HepG2 (cell line): Measurements from ENCODE around the gene EFS. TPM values are rescaled to one million over a fixed set of nuclear protein-coding genes. Genes with fewer than 3 reads are reported as not detected.

Source experiments
- ATAC-seq: fragments of 200-7000 bp; cut with Tn5 transposase; 3 replicates; pipeline ENCODE4 v1.9.1; 2020; ENCODE audit warnings: mild to moderate bottlenecking, moderate library complexity
- BruUV-seq: library from RNA; stranded (reverse); fragments of 400-500 nt; replicated peaks from 2 replicates; lab custom pipeline; 2021; lab: Mats Ljungman, UMichigan
- CTCF ChIA-PET: fragments of 300-600 bp; formaldehyde crosslinking; extraction: SDS; loops from one replicate; lab custom pipeline; 2021; ENCODE audit warnings: low total read pairs, inconsistent platforms, low intra/inter-chr PET ratio; lab: Yijun Ruan, JAX
- POLR2A ChIA-PET: fragments of 350-600 bp; sonication (Branson Sonifier 250); formaldehyde crosslinking; loops from one replicate; lab custom pipeline; 2020; ENCODE audit warnings: antibody characterized with exemption, inconsistent platforms; lab: Yijun Ruan, JAX
- DNase-seq: peaks from one replicate; pipeline ENCODE4 v3.0.0-alpha.2; 2015; ENCODE audit warnings: low spot score
- FAIRE-seq: peaks from 3 replicates; lab custom pipeline; 2011; peaks lifted over from hg19 to GRCh38; lab: Jason Lieb, UNC
- H2AFZ ChIP-seq: one replicate; pipeline ENCODE4 v1.6.1; 2011; ENCODE audit warnings: low read length, inconsistent platforms
- H3K27ac ChIP-seq: fragments of 300-600 bp; 3 replicates; pipeline ENCODE4 v1.8.0; 2011; ENCODE audit warnings: mixed run types, mild to moderate bottlenecking, mixed read lengths, low read length, inconsistent platforms; ENCODE audit not compliant: insufficient read depth; ENCODE audit errors: extremely low read length
- H3K27me3 ChIP-seq, 2 experiments: fragments of 200-600 bp in 1 of 2; 2 replicates in 1 of 2; 3 replicates in 1 of 2; pipeline versions ENCODE4 v1.6.0 to v1.8.0; 2011; ENCODE audit warnings: low read length in 2 of 2, mild to moderate bottlenecking in 2 of 2, moderate library complexity in 2 of 2, inconsistent platforms in 1 of 2; ENCODE audit not compliant: insufficient read depth in 2 of 2, control insufficient read depth in 1 of 2
- H3K36me3 ChIP-seq, 2 experiments: fragments of 200-600 bp in 1 of 2; replicated peaks in 1 of 2; 2 replicates in 1 of 2; 3 replicates in 1 of 2; pipeline versions ENCODE4 v1.5.1 to v1.8.0; 2011; ENCODE audit warnings: low read length in 2 of 2, inconsistent platforms in 1 of 2; ENCODE audit not compliant: insufficient read depth in 2 of 2, control insufficient read depth in 1 of 2
- H3K4me1 ChIP-seq: 2 replicates; pipeline ENCODE4 v1.5.1; 2012; ENCODE audit warnings: low read length, inconsistent platforms; ENCODE audit not compliant: insufficient read depth
- H3K4me2 ChIP-seq: 2 replicates; pipeline ENCODE4 v1.6.0; 2011; ENCODE audit warnings: low read depth, low read length, inconsistent platforms
- H3K4me3 ChIP-seq, 3 experiments: fragments of 200-600 bp in 1 of 3; sonication (generic), shearing (Covaris generic) in 1 of 3; replicated peaks in 1 of 3; 2 replicates each; pipeline ENCODE4 v1.5.1; 2011 to 2016; ENCODE audit warnings: low read length in 3 of 3, inconsistent platforms in 2 of 3, low read depth in 2 of 3, mild to moderate bottlenecking in 2 of 3, control low read depth in 1 of 3, mixed read lengths in 1 of 3; ENCODE audit not compliant: insufficient read depth in 1 of 3
- H3K79me2 ChIP-seq: one replicate; pipeline ENCODE4 v1.6.1; 2011; ENCODE audit warnings: low read length, inconsistent platforms; ENCODE audit not compliant: insufficient read depth
- H3K9ac ChIP-seq: 2 replicates; pipeline ENCODE4 v1.6.0; 2011; ENCODE audit warnings: mild to moderate bottlenecking, low read depth, low read length, inconsistent platforms; ENCODE audit not compliant: insufficient read depth
- H3K9me3 ChIP-seq: 2 replicates; pipeline ENCODE4 v1.5.1; 2012; ENCODE audit warnings: mild to moderate bottlenecking, low read length
- H4K20me1 ChIP-seq: 2 replicates; pipeline ENCODE4 v1.6.0; 2011; ENCODE audit warnings: inconsistent platforms, mild to moderate bottlenecking, low read length, moderate library complexity; ENCODE audit not compliant: insufficient read depth
- HMG20B ChIP-seq: conservative IDR thresholded peaks from 2 replicates; pipeline ENCODE4 v1.6.1; 2016; ENCODE audit warnings: missing genetic modification reagents, missing compliant biosample characterization
- HNF4A ChIP-seq: sonication (generic); formaldehyde crosslinking; IDR thresholded peaks from 2 replicates; pipeline ENCODE4 v1.4.0; 2020; ENCODE audit warnings: missing genetic modification reagents
- NFE2L2 ChIP-seq: fragments of 150-350 bp; IDR thresholded peaks from 2 replicates; pipeline ENCODE4 v1.6.1; 2014; ENCODE audit warnings: low read length
- PAWR ChIP-seq: sonication (generic); formaldehyde crosslinking; IDR thresholded peaks from 2 replicates; pipeline ENCODE4 v1.4.0; 2020; ENCODE audit warnings: missing genetic modification reagents, mild to moderate bottlenecking, borderline replicate concordance
- THAP11 ChIP-seq: IDR thresholded peaks from 2 replicates; pipeline ENCODE4 v1.6.1; 2016; ENCODE audit warnings: missing biosample characterization, missing genetic modification reagents
- ZNF101 ChIP-seq: sonication (generic); formaldehyde crosslinking; IDR thresholded peaks from 2 replicates; pipeline ENCODE4 v1.4.0; 2020; ENCODE audit warnings: mild to moderate bottlenecking, low read depth, missing genetic modification reagents, borderline replicate concordance
- ZNF24 ChIP-seq: fragments of 450-650 bp; IDR thresholded peaks from 2 replicates; pipeline ENCODE4 v1.6.1; 2017; ENCODE audit warnings: antibody characterized with exemption, mild to moderate bottlenecking
- ZNF263 ChIP-seq: sonication (generic); formaldehyde crosslinking; IDR thresholded peaks from 2 replicates; pipeline ENCODE4 v1.4.0; 2020; ENCODE audit warnings: missing genetic modification reagents
- ZZZ3 ChIP-seq: sonication (generic); formaldehyde crosslinking; IDR thresholded peaks from 2 replicates; pipeline ENCODE4 v1.4.0; 2020; ENCODE audit warnings: missing genetic modification reagents, mild to moderate bottlenecking, borderline replicate concordance
- WGBS: methylation state at CpG from one replicate; pipeline ENCODE4 v1.1.6; 2017; ENCODE audit warnings: low lambda C conversion rate; 5-methylcytosine and 5-hydroxymethylcytosine counted together
- in situ Hi-C: cut with HindIII; loops from 2 replicates; pipeline ENCODE4 v1.10.0; 2017; ENCODE audit warnings: low pct_unique_long_range_greater_than_20kb; ENCODE audit not compliant: extremely low pct_ligation_motif_present
- intact Hi-C: fragments of 100-400 bp; cut with micrococcal nuclease; formaldehyde crosslinking; loops from one replicate; pipeline ENCODE4 v1.10.0; 2022; ENCODE audit not compliant: unreplicated experiment
- polyA plus RNA-seq, 8 experiments: library from polyadenylated mRNA; depleted of rRNA in 3 of 8; stranded (reverse) in 7 of 8; unstranded in 1 of 8; fragments of >200 nt; fragmentation: Illumina TruSeq in 4 of 8; extraction: Trizol in 4 of 8; gene quantifications; 2 replicates each; pipeline versions ENCODE4 v1.2.1 to v1.2.3, GENCODE V29; 2011 to 2016; ENCODE audit warnings: low read depth in 4 of 8, missing spikeins in 1 of 8, mixed read lengths in 1 of 8; ENCODE audit not compliant: insufficient read depth in 1 of 8
- total RNA-seq, 5 experiments: library from RNA; depleted of rRNA; stranded (reverse); fragments of >200 nt; fragmentation: Illumina TruSeq; extraction: Trizol; gene quantifications; 2 replicates each; pipeline ENCODE4 v1.2.3, GENCODE V29; 2016; ENCODE audit warnings: low read depth in 1 of 5
- TF ChIP-seq, protein P1 (sequence below): sonication (generic); formaldehyde crosslinking; IDR thresholded peaks from 2 replicates; pipeline ENCODE4 v1.4.0; 2020; ENCODE audit warnings: missing genetic modification reagents
- TF ChIP-seq, protein P2 (sequence below): sonication (generic); formaldehyde crosslinking; IDR thresholded peaks from 2 replicates; pipeline ENCODE4 v1.4.0; 2020; ENCODE audit warnings: missing genetic modification reagents
- TF ChIP-seq, protein P3 (sequence below): sonication (generic); formaldehyde crosslinking; IDR thresholded peaks from 2 replicates; pipeline ENCODE4 v1.8.1; 2023; ENCODE audit warnings: missing genetic modification reagents, mild to moderate bottlenecking, borderline replicate concordance

EFS gene
- total and polyA plus RNA-seq, 2 of the 13 experiments (the other 11 are each of a cell fraction or from before 2014, with no cell fraction given): not detected

DNA sequence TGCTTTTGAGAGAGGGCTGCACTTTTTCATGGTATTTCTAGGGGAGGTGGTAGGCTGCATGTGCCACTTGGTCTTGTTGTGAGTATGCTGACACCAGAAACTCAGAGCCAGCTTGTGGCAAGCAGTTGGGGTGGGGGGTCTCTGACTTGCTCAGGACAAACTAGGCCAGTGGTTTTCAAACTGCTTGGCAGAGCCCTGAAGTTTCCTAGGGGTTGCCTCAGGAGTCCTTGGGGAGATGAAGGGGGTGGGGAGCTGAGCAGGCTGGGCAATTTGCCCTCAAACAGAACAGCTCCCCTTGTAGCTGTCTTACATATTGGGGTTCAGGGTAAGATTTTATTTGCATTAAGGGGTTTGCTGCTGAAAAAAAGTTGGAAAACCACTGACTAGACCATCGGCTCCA lies 54.4 kb downstream of the EFS start:
- in situ Hi-C loops: loop anchor here (25.0 kb wide), 1 partner anchor 827 kb away; the partner anchor contains the start of genes EMC9, FITM1, PSME1 and PSME2
- no peaks in the 10 kb centered on the region for H4K20me1 ChIP-seq
- no peak overlapping the region for H2AFZ ChIP-seq
- FAIRE-seq: no peak
- H3K4me1 ChIP-seq: peaks cover 32% of the 10 kb centered on the region
- no peak overlapping the region for H3K9ac ChIP-seq
- H3K27me3 ChIP-seq: no peaks in the 10 kb centered on the region; a peak in 1 of 5 replicates
- no TSS peak for BruUV-seq
- peaks cover 34% of the 10 kb centered on the region for H3K79me2 ChIP-seq
- no peak overlapping the region for H3K27ac ChIP-seq
- ChIA-PET CTCF (no interaction called here), POLR2A (interaction anchor here (1.4 to 18.7 kb wide), 3 partner anchors 9 to 24 kb away, joined by 6 to 1053 read pairs (median 19); partner anchors contain the start of genes HOMEZ, PABPN1 and PPP1R3E)
- no peak for DNase-seq
- H3K9me3 ChIP-seq: no peaks in the 10 kb centered on the region
- H3K4me3 ChIP-seq: no peak overlapping the region
- TF ChIP-seq ZNF263 (CRISPR knock-in tag): no peak
- TF ChIP-seq HNF4A (CRISPR knock-in tag): no peak
- no peak for TF ChIP-seq THAP11 (CRISPR knock-in tag)
- no peak for TF ChIP-seq ZNF24
- no peak for TF ChIP-seq NFE2L2
- TF ChIP-seq, protein P1, sequence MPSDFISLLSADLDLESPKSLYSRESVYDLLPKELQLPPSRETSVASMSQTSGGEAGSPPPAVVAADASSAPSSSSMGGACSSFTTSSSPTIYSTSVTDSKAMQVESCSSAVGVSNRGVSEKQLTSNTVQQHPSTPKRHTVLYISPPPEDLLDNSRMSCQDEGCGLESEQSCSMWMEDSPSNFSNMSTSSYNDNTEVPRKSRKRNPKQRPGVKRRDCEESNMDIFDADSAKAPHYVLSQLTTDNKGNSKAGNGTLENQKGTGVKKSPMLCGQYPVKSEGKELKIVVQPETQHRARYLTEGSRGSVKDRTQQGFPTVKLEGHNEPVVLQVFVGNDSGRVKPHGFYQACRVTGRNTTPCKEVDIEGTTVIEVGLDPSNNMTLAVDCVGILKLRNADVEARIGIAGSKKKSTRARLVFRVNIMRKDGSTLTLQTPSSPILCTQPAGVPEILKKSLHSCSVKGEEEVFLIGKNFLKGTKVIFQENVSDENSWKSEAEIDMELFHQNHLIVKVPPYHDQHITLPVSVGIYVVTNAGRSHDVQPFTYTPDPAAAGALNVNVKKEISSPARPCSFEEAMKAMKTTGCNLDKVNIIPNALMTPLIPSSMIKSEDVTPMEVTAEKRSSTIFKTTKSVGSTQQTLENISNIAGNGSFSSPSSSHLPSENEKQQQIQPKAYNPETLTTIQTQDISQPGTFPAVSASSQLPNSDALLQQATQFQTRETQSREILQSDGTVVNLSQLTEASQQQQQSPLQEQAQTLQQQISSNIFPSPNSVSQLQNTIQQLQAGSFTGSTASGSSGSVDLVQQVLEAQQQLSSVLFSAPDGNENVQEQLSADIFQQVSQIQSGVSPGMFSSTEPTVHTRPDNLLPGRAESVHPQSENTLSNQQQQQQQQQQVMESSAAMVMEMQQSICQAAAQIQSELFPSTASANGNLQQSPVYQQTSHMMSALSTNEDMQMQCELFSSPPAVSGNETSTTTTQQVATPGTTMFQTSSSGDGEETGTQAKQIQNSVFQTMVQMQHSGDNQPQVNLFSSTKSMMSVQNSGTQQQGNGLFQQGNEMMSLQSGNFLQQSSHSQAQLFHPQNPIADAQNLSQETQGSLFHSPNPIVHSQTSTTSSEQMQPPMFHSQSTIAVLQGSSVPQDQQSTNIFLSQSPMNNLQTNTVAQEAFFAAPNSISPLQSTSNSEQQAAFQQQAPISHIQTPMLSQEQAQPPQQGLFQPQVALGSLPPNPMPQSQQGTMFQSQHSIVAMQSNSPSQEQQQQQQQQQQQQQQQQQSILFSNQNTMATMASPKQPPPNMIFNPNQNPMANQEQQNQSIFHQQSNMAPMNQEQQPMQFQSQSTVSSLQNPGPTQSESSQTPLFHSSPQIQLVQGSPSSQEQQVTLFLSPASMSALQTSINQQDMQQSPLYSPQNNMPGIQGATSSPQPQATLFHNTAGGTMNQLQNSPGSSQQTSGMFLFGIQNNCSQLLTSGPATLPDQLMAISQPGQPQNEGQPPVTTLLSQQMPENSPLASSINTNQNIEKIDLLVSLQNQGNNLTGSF (CRISPR knock-in tag): 0 out of 2 replicates have a peak, but pooled peaks have one; percentile 37
- 0 out of 2 replicates have a peak, but pooled peaks have one; percentile 52 for TF ChIP-seq ZZZ3 (CRISPR knock-in tag)
- no peak for TF ChIP-seq PAWR (CRISPR knock-in tag)
- TF ChIP-seq, protein P2, sequence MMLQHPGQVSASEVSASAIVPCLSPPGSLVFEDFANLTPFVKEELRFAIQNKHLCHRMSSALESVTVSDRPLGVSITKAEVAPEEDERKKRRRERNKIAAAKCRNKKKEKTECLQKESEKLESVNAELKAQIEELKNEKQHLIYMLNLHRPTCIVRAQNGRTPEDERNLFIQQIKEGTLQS (CRISPR knock-in tag): 0 out of 2 replicates have a peak, but pooled peaks have one; percentile 15
- TF ChIP-seq, protein P3, sequence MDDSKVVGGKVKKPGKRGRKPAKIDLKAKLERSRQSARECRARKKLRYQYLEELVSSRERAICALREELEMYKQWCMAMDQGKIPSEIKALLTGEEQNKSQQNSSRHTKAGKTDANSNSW (CRISPR knock-in tag): no peak
- TF ChIP-seq ZNF101: no peak
- 0 out of 2 replicates have a peak, but pooled peaks have one; percentile 22 for TF ChIP-seq HMG20B (CRISPR knock-in tag)
- TF ChIP-seq, all 625 proteins: peak for 4
- ATAC-seq: no peak
- peaks cover 27 to 38% of the 10 kb centered on the region in 2 experiments for H3K36me3 ChIP-seq
- intact Hi-C loops: no loop called here
- no peak overlapping the region for H3K4me2 ChIP-seq
- WGBS: 94% methylated on average over 1 of the region's 1 CpG
